DOHH2 (cell line): ENCODE data around the gene SRSF2.
"Not testable (repeated sequence)": the region's sequence is repeated elsewhere in the genome, so short reads cannot be mapped to it uniquely, and the experiment has no call there.

Experiments
- EZH2phosphoT487 ChIP-seq: fragments of 200-600 bp; sonication (generic); IDR thresholded peaks from 2 replicates; pipeline ENCODE4 v1.6.1; 2017; ENCODE audit warnings: borderline replicate concordance, mild to moderate bottlenecking, antibody characterized with exemption, low read length, moderate library complexity, mixed read lengths
- TF ChIP-seq, protein P1 (sequence below): fragments of 200-600 bp; sonication (generic); IDR thresholded peaks from one replicate; pipeline ENCODE4 v1.5.1; 2014; ENCODE audit warnings: antibody characterized with exemption, mild to moderate bottlenecking, low read depth, low read length; ENCODE audit not compliant: poor library complexity, severe bottlenecking

GRCh38 chr17:76698466-76698977 lies 38.6 kb downstream of the SRSF2 start:
- TF ChIP-seq, protein P1, sequence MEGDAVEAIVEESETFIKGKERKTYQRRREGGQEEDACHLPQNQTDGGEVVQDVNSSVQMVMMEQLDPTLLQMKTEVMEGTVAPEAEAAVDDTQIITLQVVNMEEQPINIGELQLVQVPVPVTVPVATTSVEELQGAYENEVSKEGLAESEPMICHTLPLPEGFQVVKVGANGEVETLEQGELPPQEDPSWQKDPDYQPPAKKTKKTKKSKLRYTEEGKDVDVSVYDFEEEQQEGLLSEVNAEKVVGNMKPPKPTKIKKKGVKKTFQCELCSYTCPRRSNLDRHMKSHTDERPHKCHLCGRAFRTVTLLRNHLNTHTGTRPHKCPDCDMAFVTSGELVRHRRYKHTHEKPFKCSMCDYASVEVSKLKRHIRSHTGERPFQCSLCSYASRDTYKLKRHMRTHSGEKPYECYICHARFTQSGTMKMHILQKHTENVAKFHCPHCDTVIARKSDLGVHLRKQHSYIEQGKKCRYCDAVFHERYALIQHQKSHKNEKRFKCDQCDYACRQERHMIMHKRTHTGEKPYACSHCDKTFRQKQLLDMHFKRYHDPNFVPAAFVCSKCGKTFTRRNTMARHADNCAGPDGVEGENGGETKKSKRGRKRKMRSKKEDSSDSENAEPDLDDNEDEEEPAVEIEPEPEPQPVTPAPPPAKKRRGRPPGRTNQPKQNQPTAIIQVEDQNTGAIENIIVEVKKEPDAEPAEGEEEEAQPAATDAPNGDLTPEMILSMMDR = not testable (repeated sequence)
- TF ChIP-seq EZH2phosphoT487 = not testable (repeated sequence)
